B cell (primary cell): Measurements from ENCODE around the gene COPS8.

Experiments used
- CTCF ChIP-seq: fragments of 200-600 bp; IDR thresholded peaks from one replicate; pipeline ENCODE4 v1.8.0; 2022; ENCODE audit warnings: antibody characterized with exemption, mild to moderate bottlenecking
- EZH2 ChIP-seq: IDR thresholded peaks from 2 replicates; pipeline ENCODE4 v1.6.1; 2012; ENCODE audit warnings: borderline replicate concordance, low read depth, mild to moderate bottlenecking, moderate library complexity, low read length; ENCODE audit not compliant: insufficient read depth, poor library complexity, severe bottlenecking

DNA sequence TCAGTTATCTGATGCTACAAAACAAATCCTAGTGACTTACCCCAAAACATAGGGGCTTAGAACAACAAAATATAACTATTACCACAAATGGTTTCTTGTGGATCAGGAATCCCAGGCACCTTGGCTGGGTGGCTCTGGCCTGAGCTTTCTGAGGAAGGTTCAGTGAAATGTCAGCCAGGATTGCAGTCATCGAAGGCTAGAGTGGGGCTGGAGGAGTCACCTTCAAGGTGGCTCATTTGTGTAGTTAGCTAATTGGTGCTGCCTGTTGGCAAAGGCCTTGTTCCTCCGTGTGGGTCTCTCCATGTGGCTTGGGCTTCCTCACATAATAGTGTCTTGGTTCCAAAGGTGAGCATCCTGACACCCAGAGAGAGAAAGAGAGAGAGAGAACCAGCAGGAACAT, 57.4 kb downstream of the COPS8 start:
- TF ChIP-seq CTCF: no peak
- no peak for TF ChIP-seq EZH2
